PFSK-1 (cell line): ENCODE measurements around the gene MEI1.

Experiments used
- FOXP2 ChIP-seq: optimal IDR thresholded peaks from 2 replicates; pipeline ENCODE3; 2011; ENCODE audit warnings: borderline replicate concordance, control low read depth, inconsistent platforms; ENCODE audit not compliant: insufficient read depth; ENCODE audit errors: extremely low read length, extremely low read depth
- POLR2AphosphoS5 ChIP-seq: IDR thresholded peaks from 2 replicates; pipeline ENCODE4 v1.6.1; 2012; ENCODE audit warnings: low read depth, mild to moderate bottlenecking, control low read depth, low read length, moderate library complexity
- SIN3A ChIP-seq: IDR thresholded peaks from 2 replicates; pipeline ENCODE4 v1.6.1; 2012; ENCODE audit warnings: mild to moderate bottlenecking, low read length, moderate library complexity, borderline replicate concordance; ENCODE audit not compliant: insufficient read depth
- TAF1 ChIP-seq: IDR thresholded peaks from 2 replicates; pipeline ENCODE4 v1.6.1; 2012; ENCODE audit warnings: low read length, control low read depth, borderline replicate concordance; ENCODE audit not compliant: insufficient read depth
- TF ChIP-seq, protein P1 (sequence below), 2 experiments: IDR thresholded peaks; 2 replicates each; pipeline versions ENCODE4 v1.6.1 to v1.8.0; 2011 to 2012; ENCODE audit warnings: low read depth in 2 of 2, low read length in 2 of 2, control low read depth in 1 of 2, inconsistent platforms in 1 of 2, mild to moderate bottlenecking in 1 of 2, moderate library complexity in 1 of 2; ENCODE audit not compliant: insufficient read depth in 1 of 2

MEI1 gene

DNA sequence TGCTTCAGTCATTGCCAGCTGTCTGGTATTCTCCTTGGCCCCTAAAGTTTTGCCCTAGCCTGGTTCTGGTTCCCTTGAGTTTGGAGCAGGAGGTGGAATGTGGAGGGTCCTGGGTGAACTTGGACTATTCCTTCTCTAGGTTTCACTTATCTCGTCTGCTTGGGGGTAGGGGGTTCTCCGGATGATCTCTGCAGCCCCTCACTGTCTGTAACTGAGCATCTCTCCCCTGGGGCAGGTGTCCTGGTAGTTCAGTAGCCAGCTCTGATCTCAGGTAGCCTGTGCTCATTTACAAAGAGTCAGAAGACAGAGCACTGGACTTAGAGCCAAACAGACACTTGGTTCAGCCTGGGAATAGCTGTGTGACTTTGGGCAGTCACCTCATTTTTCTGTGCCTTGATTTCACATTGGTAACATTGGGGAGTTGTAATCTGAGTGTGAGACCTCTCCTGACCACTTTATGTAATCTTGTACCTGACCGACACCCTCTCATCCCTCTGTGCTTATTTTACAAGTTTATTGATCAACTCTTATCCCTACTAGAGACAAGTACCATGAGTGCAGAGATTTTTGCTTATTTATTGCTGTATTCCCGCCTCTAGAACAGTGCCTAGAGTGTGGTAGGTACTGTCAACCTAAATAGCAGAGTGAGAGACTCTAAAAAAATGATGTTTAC lies 102.0 kb downstream of the MEI1 start:
- TF ChIP-seq TAF1 (no peak), POLR2AphosphoS5 (no peak), SIN3A (no peak), FOXP2 (no peak)
- TF ChIP-seq, protein P1, sequence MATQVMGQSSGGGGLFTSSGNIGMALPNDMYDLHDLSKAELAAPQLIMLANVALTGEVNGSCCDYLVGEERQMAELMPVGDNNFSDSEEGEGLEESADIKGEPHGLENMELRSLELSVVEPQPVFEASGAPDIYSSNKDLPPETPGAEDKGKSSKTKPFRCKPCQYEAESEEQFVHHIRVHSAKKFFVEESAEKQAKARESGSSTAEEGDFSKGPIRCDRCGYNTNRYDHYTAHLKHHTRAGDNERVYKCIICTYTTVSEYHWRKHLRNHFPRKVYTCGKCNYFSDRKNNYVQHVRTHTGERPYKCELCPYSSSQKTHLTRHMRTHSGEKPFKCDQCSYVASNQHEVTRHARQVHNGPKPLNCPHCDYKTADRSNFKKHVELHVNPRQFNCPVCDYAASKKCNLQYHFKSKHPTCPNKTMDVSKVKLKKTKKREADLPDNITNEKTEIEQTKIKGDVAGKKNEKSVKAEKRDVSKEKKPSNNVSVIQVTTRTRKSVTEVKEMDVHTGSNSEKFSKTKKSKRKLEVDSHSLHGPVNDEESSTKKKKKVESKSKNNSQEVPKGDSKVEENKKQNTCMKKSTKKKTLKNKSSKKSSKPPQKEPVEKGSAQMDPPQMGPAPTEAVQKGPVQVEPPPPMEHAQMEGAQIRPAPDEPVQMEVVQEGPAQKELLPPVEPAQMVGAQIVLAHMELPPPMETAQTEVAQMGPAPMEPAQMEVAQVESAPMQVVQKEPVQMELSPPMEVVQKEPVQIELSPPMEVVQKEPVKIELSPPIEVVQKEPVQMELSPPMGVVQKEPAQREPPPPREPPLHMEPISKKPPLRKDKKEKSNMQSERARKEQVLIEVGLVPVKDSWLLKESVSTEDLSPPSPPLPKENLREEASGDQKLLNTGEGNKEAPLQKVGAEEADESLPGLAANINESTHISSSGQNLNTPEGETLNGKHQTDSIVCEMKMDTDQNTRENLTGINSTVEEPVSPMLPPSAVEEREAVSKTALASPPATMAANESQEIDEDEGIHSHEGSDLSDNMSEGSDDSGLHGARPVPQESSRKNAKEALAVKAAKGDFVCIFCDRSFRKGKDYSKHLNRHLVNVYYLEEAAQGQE (IDR thresholded peaks at IDR 0.05; ENCODE audit: insufficient read depth in 1 of 2, low read depth in 2 of 2, low read length in 2 of 2), result no peak

DNA sequence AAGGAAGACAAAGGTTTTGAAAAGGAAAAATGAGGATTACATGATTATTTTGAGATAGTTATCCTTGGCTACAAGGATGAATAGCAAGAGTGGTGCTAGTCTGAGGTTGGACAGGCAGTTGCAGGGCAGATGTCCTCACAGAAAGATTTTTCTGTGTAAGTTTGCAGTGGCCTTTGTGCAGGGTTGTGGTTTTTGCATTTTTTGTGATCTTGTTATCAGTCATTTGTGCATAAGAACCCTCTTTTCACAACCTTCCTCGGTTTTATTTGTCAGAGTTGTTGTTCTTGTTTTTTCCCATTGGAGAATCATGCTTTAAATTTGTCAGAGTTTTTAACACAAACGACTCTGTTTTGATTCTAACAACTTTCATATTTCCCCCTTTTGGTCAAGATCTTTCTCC lies 102.6 kb downstream of the MEI1 start:
- no peak for TF ChIP-seq SIN3A
- no peak for TF ChIP-seq POLR2AphosphoS5
- TF ChIP-seq, protein P1 (IDR thresholded peaks at IDR 0.05; ENCODE audit: insufficient read depth in 1 of 2, low read depth in 2 of 2, low read length in 2 of 2), result no peak
- no peak for TF ChIP-seq TAF1
- TF ChIP-seq FOXP2, result no peak

DNA sequence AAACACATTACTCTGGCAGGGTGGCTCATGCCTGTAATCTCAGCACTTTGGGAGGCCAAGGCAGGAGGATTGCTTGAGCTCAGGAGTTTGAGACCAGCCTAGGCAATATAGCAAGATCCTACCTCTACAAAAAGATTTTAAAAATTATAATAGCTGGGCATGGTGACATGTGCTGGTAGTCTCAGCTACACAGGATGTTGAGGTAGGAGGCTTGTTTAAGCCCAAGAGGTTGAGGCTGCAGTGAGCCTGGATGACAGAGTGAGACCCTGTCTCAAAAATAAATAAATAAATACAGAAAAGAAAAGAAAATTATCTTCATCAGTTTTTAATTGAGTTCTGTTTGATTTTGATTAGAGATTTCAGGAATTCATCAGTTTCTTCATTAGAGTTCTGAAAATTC lies 106.3 kb downstream of the MEI1 start:
- TF ChIP-seq, protein P1 (IDR thresholded peaks at IDR 0.05; ENCODE audit: insufficient read depth in 1 of 2, low read depth in 2 of 2, low read length in 2 of 2), result no peak
- TF ChIP-seq SIN3A, result no peak
- TF ChIP-seq FOXP2, result no peak
- TF ChIP-seq TAF1, result no peak

DNA sequence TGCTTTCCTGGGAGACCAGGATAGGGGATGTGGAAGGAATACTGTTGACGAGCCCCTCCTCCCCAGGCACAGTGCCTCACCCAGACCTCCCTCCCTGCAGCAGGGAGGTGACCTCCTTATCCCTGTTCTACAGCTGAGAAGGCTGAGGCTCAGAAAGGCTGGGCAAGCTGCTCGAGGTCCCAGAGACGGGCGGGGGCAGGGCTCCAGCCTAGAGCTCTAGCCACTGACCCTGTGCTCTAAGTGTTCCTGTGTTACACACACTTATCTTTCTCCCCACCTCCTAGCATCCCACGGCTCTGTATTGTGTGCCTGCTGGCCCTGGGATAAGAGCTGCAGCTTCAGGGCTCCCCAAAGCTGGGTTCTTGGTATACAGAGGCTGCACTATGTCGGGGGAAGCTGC lies 109.1 kb downstream of the MEI1 start:
- TF ChIP-seq, protein P1 (IDR thresholded peaks at IDR 0.05; ENCODE audit: insufficient read depth in 1 of 2, low read depth in 2 of 2, low read length in 2 of 2), result no peak
- no peak for TF ChIP-seq POLR2AphosphoS5

DNA sequence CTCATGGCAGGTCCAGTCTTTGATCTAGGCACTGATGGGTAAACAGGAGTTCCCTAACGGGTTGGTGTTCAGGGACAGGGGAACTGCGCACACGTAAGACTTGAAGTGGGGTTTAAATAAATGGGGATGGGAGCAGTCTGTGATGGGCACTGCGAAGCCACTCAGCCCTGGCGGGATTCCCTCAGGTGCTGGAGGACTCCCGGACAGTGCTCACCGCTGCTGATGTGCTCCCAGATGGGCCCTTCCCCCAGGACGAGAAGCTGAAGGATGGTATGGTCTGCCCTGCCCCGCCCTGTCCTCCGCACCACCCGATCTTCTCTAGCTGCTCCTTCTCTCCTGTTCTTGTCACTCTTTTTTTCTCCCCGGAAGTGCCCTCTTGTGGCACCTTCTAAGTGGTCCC lies 110.7 kb downstream of the MEI1 start:
- TF ChIP-seq SIN3A, result no peak
- TF ChIP-seq, protein P1 (IDR thresholded peaks at IDR 0.05; ENCODE audit: insufficient read depth in 1 of 2, low read depth in 2 of 2, low read length in 2 of 2), result no peak
- no peak for TF ChIP-seq FOXP2
- TF ChIP-seq TAF1, result no peak
- TF ChIP-seq POLR2AphosphoS5, result no peak
